Endometrium (tissue), 2 donors: ENCODE measurements around the gene BMS1.
"Not testable (repeated sequence)": the region's sequence is repeated elsewhere in the genome, so short reads cannot be mapped to it uniquely, and the experiment has no call there.

Source experiments
- FAIRE-seq: peaks from 2 replicates; lab custom pipeline; 2012; peaks lifted over from hg19 to GRCh38; lab: Jason Lieb, UNC
- donor health status: control.
- donor health status: control.

Gene BMS1

GRCh38 chr10:42785759-42786158 lies 3.2 kb downstream of the BMS1 start:
- no peak for FAIRE-seq

GRCh38 chr10:42790835-42791234 lies 8.2 kb downstream of the BMS1 start:
- FAIRE-seq = no peak

- no peak for FAIRE-seq
Observed at GRCh38 chr10:42795701-42796100, 13.1 kb downstream of the BMS1 start.

- FAIRE-seq = no peak
Observed at GRCh38 chr10:42801135-42801534, 18.5 kb downstream of the BMS1 start.

- no peak for FAIRE-seq
Observed at GRCh38 chr10:42802876-42803275, 20.3 kb downstream of the BMS1 start.

- no peak for FAIRE-seq
Observed at GRCh38 chr10:42809676-42810075, 27.1 kb downstream of the BMS1 start.

GRCh38 chr10:42812028-42812427 lies 29.4 kb downstream of the BMS1 start:
- no peak for FAIRE-seq

- not testable (repeated sequence) for FAIRE-seq
Observed at GRCh38 chr10:42813989-42814687, 31.5 kb downstream of the BMS1 start.

- not testable (repeated sequence) for FAIRE-seq
Observed at GRCh38 chr10:42816334-42816733, 33.7 kb downstream of the BMS1 start.

- no peak for FAIRE-seq
Observed at GRCh38 chr10:42816912-42817311, 34.3 kb downstream of the BMS1 start.

GRCh38 chr10:42817417-42817816 lies 34.8 kb downstream of the BMS1 start:
- not testable (repeated sequence) for FAIRE-seq

GRCh38 chr10:42826759-42827158 lies 44.2 kb downstream of the BMS1 start:
- FAIRE-seq = not testable (repeated sequence)

- FAIRE-seq = no peak
Observed at GRCh38 chr10:42827201-42827600, 44.6 kb downstream of the BMS1 start.

- FAIRE-seq = not testable (repeated sequence)
Observed at GRCh38 chr10:42828391-42828790, 45.8 kb downstream of the BMS1 start.

- no peak for FAIRE-seq
Observed at GRCh38 chr10:42830237-42830636, 47.6 kb downstream of the BMS1 start.

GRCh38 chr10:42836096-42836495 lies 53.5 kb downstream of the BMS1 start:
- FAIRE-seq = no peak

- FAIRE-seq = no peak
Observed at GRCh38 chr10:42836771-42837468, 54.3 kb downstream of the BMS1 start.

- not testable (repeated sequence) for FAIRE-seq
Observed at GRCh38 chr10:42844810-42845209, 62.2 kb downstream of the BMS1 start.

- FAIRE-seq = not testable (repeated sequence)
Observed at GRCh38 chr10:42847261-42847660, 64.7 kb downstream of the BMS1 start.

GRCh38 chr10:42850931-42851330 lies 68.3 kb downstream of the BMS1 start:
- no peak for FAIRE-seq

- FAIRE-seq = no peak
Observed at GRCh38 chr10:42859256-42859655, 76.7 kb downstream of the BMS1 start.

- not testable (repeated sequence) for FAIRE-seq
Observed at GRCh38 chr10:42860016-42860415, 77.4 kb downstream of the BMS1 start.

- FAIRE-seq = not testable (repeated sequence)
Observed at GRCh38 chr10:42862801-42863200, 80.2 kb downstream of the BMS1 start.

- FAIRE-seq = no peak
Observed at GRCh38 chr10:42864575-42864974, 82.0 kb downstream of the BMS1 start.
